ENCODE data around the gene YTHDF2.
"Not testable (repeated sequence)": the region's sequence is repeated elsewhere in the genome, so short reads cannot be mapped to it uniquely, and the experiment has no call there.

YTHDF2 gene

DNA sequence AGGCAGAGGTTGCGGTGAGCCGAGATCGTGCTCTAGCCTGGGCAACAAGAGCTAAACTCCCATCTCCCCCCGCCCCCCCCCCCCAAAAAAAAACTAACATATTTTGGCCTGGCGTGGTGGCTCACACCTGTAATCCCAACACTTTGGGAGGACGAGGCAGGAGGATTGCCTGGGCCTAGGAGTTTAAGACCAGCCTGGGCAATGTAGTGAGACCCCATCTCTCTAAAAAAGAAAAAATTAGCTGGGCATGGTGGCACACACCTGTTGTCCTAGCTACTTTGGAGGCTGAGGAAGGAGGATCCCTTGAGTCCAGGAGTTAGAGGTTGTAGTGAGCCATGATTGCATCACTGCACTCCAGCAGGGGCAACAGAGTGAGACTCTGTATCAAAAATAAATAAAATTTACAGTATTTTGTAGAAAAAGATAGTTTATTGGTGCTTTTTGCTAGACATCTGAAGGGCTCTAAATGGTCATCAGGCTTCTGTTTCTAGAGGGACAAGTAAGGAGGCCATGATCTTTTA is 9.0 kb downstream of the YTHDF2 start:
- TF ChIP-seq CTCF (IDR thresholded peaks at IDR 0.05; ENCODE audit: extremely low read depth, insufficient read depth, missing control alignments) = no peak
- in situ Hi-C loops (cut with MboI; ENCODE audit: low pct_unique_long_range_greater_than_20kb, low sequenced_read_pairs, unreplicated experiment) = no loop called here
- no peak for DNase-seq (ENCODE audit: low spot score)

DNA sequence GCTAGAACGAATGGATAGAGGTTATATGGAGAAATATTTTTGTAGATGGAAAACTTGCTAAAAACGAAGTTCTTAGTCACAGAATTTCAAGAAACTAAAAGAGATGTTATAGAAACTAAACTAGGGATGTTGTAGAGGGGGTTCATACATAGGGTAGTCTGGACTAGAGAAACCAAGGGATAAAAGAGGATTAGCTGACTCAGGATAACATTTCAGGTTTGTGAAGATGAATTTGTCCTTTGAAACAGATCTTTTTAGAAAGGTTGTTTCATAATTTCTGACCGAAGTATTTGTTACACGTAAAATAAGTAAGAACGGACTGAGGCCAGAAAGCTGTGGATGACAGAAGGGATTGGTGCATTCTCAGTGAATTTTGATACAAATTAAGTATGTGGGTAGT is 13.6 kb downstream of the YTHDF2 start:
- no peak for TF ChIP-seq CTCF (IDR thresholded peaks at IDR 0.05; ENCODE audit: extremely low read depth, insufficient read depth, missing control alignments)
- in situ Hi-C loops (cut with MboI; ENCODE audit: low pct_unique_long_range_greater_than_20kb, low sequenced_read_pairs, unreplicated experiment) = no loop called here
- no peak for DNase-seq (ENCODE audit: low spot score)

DNA sequence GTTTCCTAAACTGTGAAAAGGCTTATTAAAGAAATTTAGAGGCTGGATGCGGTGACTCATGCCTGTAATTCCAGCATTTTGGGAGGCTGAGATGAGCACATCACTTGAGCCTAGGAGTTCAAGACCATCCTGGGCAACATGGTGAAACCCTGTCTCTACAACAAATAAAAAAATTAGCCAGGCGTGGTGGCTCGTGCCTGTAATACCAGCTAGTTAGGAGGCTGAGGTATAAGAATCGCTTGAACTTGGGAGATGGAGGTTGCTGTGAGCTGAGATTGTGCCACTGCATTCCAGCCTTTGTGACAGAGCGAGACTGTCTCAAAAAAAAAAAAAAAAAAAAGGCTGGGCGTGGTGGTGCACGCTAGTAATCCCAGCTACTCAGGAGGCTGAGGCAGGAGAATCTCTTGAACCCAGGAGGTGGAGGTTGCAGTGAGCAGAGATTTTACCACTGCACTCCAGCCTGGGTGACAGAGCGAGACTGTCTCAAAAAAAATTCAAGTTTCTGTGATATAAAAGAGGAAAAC is 14.1 kb downstream of the YTHDF2 start:
- DNase-seq (ENCODE audit: low spot score); in situ Hi-C loops (cut with MboI; ENCODE audit: low pct_unique_long_range_greater_than_20kb, low sequenced_read_pairs, unreplicated experiment): not testable (repeated sequence)

DNA sequence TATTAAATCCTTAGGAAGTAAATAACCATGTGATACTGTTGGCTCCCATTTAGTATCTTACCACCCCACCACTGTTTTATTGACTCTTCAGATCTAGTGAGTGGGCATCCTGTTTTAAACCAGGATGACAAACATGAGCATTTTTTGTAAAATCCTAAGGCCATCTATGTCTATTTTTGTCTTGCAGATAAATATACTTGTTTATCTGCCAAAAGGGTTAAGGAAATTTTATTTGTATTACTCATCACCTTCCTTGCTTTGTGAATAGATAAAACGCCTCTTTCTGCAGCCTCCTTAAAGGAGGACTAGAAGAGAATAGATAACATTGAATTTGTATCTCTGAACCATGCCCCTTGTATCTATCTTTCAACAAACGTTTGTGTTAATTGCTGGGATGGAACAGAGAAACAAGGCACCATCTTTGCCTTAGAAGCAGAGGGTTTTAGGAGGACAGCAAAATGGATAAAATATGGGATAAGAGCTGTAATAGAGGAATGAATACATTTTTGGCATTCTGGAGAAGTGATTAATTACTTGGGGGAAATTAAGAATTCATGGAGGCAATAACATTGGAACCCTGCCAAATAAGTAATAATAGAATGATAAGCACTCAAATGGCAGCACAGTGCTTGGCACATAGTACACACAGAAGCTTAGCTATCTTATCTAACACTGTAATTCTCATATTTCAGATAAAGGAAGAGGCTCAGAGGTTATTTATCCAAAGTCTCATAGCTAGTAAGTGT is 14.7 kb downstream of the YTHDF2 start:
- no peak for TF ChIP-seq CTCF (IDR thresholded peaks at IDR 0.05; ENCODE audit: extremely low read depth, insufficient read depth, missing control alignments)
- in situ Hi-C loops (cut with MboI; ENCODE audit: low pct_unique_long_range_greater_than_20kb, low sequenced_read_pairs, unreplicated experiment) = no loop called here
- DNase-seq (ENCODE audit: low spot score) = no peak

- in situ Hi-C loops (cut with MboI; ENCODE audit: low pct_unique_long_range_greater_than_20kb, low sequenced_read_pairs, unreplicated experiment) = no loop called here
- TF ChIP-seq CTCF (IDR thresholded peaks at IDR 0.05; ENCODE audit: extremely low read depth, insufficient read depth, missing control alignments) = no peak
- no peak for DNase-seq (ENCODE audit: low spot score)
These were observed 19.0 kb downstream of the YTHDF2 start for GRCh38 chr1:28755701-28756100.

DNA sequence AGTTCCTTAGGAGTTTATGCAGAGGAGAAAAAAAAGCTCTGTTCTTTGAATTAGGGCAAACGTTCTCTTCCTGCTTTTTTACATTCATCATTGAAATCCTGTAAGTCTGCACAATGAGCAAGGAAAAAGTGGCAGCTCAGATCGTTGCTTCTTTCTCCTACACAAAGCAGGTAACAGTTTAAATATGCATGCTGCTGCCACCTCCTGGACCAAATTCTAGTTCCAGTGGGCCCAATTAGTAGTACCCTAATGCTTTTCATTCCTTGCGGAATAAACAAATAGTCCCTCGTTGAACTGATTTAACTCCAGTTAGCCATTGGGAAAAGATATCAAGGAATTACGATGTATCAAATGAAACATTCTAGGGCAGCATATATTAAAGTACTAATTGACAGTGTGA is 20.1 kb downstream of the YTHDF2 start:
- in situ Hi-C loops (cut with MboI; ENCODE audit: low pct_unique_long_range_greater_than_20kb, low sequenced_read_pairs, unreplicated experiment) = no loop called here
- TF ChIP-seq CTCF (IDR thresholded peaks at IDR 0.05; ENCODE audit: extremely low read depth, insufficient read depth, missing control alignments) = peak; percentile 36
- no peak for DNase-seq (ENCODE audit: low spot score)

GRCh38 chr1:28758420-28758819 is 21.7 kb downstream of the YTHDF2 start:
- in situ Hi-C loops (cut with MboI; ENCODE audit: low pct_unique_long_range_greater_than_20kb, low sequenced_read_pairs, unreplicated experiment) = no loop called here
- no peak for DNase-seq (ENCODE audit: low spot score)
- TF ChIP-seq CTCF (IDR thresholded peaks at IDR 0.05; ENCODE audit: extremely low read depth, insufficient read depth, missing control alignments) = no peak
